GF-D8 (cell line): ENCODE data around the gene PTBP1.

Experiments used
- DNase-seq: peaks from one replicate; lab custom pipeline; 2025; lab: John Stamatoyannopoulos, UW

PTBP1 gene

DNA sequence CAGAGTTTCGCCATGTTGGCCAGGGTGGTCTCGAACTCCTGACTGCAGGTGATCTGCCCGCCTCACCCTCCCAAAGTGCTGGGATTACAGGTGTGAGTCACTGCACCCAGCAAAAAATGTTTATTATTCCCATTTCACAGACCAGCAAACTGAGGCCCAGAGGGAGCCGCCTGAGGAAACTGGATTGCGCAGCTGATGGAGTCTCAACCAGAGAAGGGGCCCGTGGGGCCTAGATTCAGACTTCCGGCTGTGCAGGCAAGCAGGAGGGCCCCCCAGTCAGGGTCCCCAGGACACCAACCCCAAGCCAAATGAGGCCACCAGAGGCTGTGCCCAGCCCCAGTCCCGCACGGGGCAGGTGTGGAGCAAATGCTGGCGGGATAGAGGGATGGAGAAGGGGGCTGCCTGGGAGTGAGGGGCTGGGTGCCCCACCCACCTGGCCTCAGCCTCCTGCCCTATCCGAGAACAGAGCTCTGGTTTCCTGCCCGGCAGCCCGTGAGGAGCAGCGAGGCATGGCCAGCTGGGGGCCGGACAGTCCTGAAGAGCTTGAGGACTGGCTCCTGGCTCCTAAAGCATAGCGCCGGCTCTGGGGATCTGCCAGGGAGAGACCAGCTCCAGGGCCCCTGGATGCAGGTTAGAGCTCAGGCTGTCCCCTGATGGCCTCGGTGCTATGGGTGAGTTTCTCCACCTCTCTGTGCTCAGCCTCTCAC lies 24.4 kb upstream of the PTBP1 start:
- DNase-seq = no peak

GRCh38 chr19:776549-776948 lies 20.7 kb upstream of the PTBP1 start:
- no peak for DNase-seq

- no peak for DNase-seq
These were observed 18.2 kb upstream of the PTBP1 start for GRCh38 chr19:778910-779653.

GRCh38 chr19:780935-781334 lies 16.3 kb upstream of the PTBP1 start:
- DNase-seq = no peak

DNA sequence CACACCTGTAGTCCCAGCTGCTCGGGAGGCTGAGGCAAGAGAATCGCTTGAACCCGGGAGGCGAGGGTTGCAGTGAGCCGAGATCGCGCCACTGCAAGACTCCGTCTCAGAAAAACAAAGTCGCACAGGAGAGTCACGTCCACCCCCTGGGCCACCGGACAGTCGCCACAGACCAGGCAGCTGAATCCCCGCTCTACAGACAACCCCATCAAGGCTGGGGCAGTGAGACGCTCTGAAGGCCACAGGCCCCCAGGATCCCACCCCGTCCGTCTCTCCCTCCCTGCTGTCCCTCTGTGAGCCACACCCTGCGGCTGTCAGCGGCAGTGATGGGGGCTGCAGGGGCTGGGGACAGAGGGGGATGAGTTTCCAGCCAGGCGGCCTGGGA lies 15.5 kb upstream of the PTBP1 start:
- no peak for DNase-seq

- DNase-seq = no peak
These were observed 14.9 kb upstream of the PTBP1 start for GRCh38 chr19:782185-782877.

DNA sequence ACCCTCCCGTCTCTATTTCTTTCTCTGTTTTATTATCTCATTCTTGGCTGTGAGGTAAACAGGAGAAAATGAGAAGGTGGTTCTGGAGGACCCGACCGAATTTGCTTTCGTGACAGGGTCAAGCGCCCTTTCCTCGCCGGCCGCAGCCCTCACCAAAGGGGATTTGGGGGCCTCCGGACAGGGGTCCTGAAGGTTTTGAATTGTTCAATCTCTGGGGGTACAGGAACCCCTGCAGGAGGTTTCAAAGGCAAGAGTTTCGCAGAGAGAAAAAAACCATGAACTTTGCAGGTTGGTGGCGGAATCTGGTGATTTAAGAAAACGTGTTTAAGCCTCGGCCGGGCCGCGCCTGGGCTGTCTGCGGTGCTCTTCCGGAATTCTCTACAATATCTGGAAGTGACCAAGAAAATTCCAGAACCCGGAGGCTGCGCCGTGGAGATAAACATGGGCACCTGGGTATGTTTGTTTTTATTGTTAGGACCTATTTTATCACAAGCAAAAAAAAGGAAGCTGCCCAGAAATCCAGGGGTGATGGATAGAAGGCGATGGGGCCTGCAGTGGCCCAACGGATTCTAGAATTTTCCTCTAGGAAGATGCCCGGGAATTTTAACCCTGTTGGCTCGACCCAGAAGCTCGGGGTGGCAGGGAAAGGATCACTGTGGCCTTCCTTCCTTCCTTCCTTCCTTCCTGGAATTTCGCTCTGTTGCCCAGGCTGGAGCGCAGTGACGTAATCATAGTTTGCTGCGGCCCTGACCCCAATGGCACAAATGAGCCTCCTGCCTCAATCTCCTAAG lies 14.2 kb upstream of the PTBP1 start:
- DNase-seq = no peak

GRCh38 chr19:784541-784940 lies 12.7 kb upstream of the PTBP1 start:
- DNase-seq = no peak

- DNase-seq = no peak
These were observed 9.7 kb upstream of the PTBP1 start for GRCh38 chr19:787536-787935.

DNA sequence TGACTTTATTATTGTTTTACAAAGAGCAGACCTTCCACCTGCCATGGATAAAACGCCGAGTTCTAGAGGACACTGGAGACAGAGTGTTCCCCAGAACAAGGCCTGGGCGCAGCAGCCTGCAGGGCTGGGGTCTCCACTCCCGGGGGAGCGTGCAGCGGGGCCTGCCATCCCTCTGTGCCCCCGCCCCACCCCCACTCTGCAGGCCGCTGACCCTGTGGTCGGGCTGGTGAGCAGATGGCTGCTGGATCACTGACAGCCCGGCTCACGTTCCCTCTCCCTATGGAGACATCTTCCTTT lies 8.6 kb upstream of the PTBP1 start:
- DNase-seq = no peak

DNA sequence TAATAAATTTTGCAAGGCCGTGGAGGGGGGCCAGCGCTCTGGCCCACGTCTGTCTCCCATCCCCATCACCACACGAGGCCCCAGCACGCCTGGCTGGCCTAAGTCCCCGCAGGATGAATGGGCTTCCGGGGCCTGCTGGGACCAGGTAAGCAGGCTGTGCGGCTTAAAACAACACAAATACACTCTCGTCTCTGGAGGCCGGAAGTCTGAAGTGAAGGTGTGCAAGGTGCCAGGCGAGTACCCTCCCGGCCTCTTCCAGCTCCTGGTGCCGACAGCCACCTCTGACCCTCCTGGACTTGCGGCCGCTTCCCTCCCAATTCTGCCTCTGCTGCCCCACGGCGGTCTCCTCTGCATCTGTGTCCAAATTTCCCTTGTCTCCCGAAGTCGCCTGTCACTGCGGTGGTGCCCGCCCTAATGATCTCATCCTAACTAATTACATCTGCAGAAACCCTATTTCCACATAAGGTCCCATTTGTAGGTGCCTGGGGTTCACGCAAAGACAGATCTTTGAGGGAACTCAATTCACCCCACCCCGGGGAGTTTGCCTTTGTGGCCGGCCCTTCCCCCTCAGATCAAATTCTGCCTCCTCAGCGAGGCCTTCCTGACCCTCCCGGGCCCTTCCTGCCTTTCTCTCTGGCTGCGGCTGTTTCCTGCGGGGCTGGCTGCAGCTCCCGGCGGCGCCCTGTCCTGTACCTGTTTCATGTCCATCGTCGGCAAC lies 8.1 kb upstream of the PTBP1 start:
- DNase-seq = peak; percentile 55

- DNase-seq = no peak
These were observed 7.6 kb upstream of the PTBP1 start for GRCh38 chr19:789701-790060.

- no peak for DNase-seq
These were observed 6.2 kb upstream of the PTBP1 start for GRCh38 chr19:791007-791566.

- peak; percentile 21 for DNase-seq
These were observed 5.5 kb upstream of the PTBP1 start for GRCh38 chr19:791567-792305.

DNA sequence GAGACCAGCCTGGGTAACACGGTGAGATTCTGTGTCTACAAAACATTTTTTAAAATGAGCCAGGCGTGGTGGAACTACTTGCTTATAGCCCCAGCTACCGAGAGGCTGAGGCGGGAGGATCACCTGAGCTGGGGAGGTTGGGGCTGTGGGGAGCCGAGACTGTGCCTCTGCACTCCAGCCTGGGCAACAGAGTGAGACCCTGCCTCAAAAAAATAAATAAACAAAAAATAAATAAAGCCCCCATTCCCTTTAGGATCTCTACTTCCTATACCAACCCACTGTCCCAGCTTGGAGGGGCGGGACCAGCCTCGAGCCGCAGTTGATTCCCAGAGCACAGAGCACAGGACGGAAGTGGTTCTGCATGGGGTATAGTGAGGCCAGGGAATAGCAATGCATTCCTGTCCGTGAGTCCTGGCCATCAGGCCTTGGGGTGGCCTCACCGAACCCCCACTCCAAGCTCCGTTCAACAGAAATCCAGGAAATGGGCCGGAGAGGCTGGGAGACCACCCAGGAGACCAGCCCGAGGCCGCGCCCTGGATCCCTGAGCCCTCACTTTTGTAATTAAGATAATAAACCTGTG lies 4.9 kb upstream of the PTBP1 start:
- DNase-seq = no peak

DNA sequence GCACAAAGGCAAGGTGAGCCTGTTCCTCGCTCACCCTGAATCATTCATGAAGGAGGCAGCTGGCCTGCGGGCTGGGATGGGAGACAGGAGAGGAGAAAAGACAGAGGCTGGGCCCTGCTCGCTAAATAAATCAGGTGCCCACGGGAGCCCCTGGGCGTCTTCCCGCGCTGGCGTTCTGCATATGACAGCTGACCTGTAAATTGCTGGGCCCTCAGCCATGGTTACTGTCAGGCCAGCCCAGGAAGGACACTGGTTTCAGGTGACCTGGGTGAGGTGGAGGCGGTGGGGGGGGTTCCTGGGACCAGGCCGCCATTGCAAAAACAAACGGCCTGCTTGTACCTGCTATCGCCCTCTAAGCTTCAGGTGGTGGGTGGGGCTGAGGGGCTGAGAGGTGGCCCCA lies 3.4 kb upstream of the PTBP1 start:
- DNase-seq = no peak

- DNase-seq = no peak
These were observed 2.1 kb upstream of the PTBP1 start for GRCh38 chr19:795073-795611.

DNA sequence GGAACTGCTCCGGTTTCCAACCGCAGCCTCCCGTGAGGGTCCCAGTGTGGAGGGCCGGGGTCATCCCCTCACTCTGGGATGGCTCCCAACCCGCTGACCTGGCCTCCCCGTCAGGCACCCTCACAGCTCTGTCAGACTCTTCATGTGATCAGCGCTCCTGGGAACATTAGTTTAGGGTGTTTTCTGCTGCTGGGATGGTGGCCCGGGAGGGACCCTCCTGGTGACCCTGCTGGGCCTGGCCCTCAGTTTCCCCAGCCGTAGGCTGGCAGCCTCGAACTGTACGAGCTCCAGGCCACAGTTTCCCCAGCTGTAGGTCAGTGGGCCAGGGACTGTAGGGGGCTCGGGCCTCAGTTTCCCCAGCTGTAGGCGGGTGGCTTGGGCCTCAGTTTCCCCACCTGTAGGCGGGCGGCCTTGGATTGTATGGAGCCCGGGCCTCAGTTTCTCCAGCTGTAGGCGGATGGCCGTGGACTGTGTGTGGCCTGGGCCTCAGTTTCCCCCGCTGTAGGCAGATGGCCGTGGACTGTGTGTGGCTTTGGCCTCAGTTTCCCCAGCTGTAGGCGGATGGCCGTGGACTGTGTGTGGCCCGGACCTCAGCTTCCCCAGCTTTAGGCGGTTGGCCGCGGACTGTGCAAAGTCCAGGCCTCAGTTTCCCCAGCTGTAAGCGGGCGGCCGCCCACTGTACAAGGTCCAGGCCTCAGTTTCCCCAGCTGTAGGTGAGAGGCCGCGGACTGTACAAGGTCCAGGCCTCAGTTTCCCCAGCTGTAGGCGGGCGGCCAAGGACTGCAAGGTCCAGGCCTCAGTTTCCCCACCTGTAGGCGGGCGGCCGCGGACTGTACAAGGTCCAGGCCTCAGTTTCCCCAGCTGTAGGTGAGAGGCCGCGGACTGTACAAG lies 1.3 kb upstream of the PTBP1 start:
- DNase-seq = no peak
